Ishikawa (cell line): ENCODE measurements around the gene PCDHGA6.

Experiments used
- CEBPB ChIP-seq: IDR thresholded peaks from 2 replicates; pipeline ENCODE4 v1.6.1; 2012
- CREB1 ChIP-seq: IDR thresholded peaks from 2 replicates; pipeline ENCODE4 v1.6.1; 2012; ENCODE audit warnings: low read depth
- EGR1 ChIP-seq: IDR thresholded peaks from 2 replicates; pipeline ENCODE4 v1.6.1; 2012
- EP300 ChIP-seq: IDR thresholded peaks from 2 replicates; pipeline ENCODE4 v1.6.1; 2012; ENCODE audit warnings: borderline replicate concordance
- FOXM1 ChIP-seq: IDR thresholded peaks from 2 replicates; pipeline ENCODE4 v1.6.1; 2012; ENCODE audit warnings: low read depth, borderline replicate concordance
- NFIC ChIP-seq: IDR thresholded peaks from 2 replicates; pipeline ENCODE4 v1.6.1; 2012
- RAD21 ChIP-seq: IDR thresholded peaks from 2 replicates; pipeline ENCODE4 v1.6.1; 2012; ENCODE audit warnings: low read depth
- TAF1 ChIP-seq: IDR thresholded peaks from 2 replicates; pipeline ENCODE4 v1.6.1; 2012; ENCODE audit warnings: low read depth, mild to moderate bottlenecking
- TCF12 ChIP-seq: IDR thresholded peaks from 2 replicates; pipeline ENCODE4 v1.6.1; 2012; ENCODE audit warnings: low read depth
- TEAD4 ChIP-seq: IDR thresholded peaks from 2 replicates; pipeline ENCODE4 v1.6.1; 2012
- USF1 ChIP-seq: IDR thresholded peaks from 2 replicates; pipeline ENCODE4 v1.6.1; 2012
- YY1 ChIP-seq: IDR thresholded peaks from 2 replicates; pipeline ENCODE4 v1.6.1; 2012; ENCODE audit warnings: low read depth
- ZBTB7A ChIP-seq: IDR thresholded peaks from 2 replicates; pipeline ENCODE4 v1.6.1; 2012; ENCODE audit warnings: low read depth
- TF ChIP-seq, protein P1 (sequence below): IDR thresholded peaks from 2 replicates; pipeline ENCODE4 v1.6.1; 2012
- TF ChIP-seq, protein P2 (sequence below): IDR thresholded peaks from 2 replicates; pipeline ENCODE4 v1.6.1; 2012; ENCODE audit warnings: low read depth, mild to moderate bottlenecking

The PCDHGA6 gene

GRCh38 chr5:141343242-141343952, 30.3 kb upstream of the PCDHGA6 start, which contains the start of gene PCDHGA3:
Gene PCDHGA3 (plus strand): TSS chr5:141343829. CDS start chr5:141344034, 205 bp downstream.
- no peak for TF ChIP-seq NFIC
- no peak for TF ChIP-seq EP300
- no peak for TF ChIP-seq TAF1

DNA sequence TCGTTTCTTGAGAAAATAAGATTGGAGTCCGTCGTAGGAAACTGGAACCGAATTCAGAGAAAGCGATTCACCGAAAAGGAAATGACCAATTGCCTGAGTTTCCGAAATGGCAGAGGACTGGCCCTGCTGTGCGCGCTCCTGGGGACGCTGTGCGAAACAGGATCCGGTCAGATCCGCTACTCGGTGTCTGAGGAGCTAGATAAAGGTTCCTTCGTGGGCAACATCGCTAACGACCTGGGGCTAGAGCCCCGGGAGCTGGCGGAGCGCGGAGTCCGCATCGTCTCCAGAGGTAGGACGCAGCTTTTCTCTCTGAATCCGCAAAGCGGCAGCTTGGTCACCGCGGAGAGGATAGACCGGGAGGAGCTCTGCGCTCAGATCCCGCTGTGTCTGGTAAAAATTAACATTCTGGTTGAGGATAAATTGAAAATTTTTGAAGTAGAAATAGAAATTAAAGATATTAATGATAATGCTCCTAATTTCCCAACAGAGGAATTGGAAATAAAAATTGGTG, 29.7 kb upstream of the PCDHGA6 start:
- TF ChIP-seq YY1 (no peak), FOXM1 (no peak), TEAD4 (no peak), USF1 (no peak), EP300 (no peak), RAD21 (no peak), EGR1 (no peak), CEBPB (no peak), TCF12 (no peak), NFIC (no peak), CREB1 (no peak), TAF1 (no peak), ZBTB7A (no peak)
- TF ChIP-seq, protein P1, sequence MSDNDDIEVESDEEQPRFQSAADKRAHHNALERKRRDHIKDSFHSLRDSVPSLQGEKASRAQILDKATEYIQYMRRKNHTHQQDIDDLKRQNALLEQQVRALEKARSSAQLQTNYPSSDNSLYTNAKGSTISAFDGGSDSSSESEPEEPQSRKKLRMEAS = no peak
- TF ChIP-seq, protein P2, sequence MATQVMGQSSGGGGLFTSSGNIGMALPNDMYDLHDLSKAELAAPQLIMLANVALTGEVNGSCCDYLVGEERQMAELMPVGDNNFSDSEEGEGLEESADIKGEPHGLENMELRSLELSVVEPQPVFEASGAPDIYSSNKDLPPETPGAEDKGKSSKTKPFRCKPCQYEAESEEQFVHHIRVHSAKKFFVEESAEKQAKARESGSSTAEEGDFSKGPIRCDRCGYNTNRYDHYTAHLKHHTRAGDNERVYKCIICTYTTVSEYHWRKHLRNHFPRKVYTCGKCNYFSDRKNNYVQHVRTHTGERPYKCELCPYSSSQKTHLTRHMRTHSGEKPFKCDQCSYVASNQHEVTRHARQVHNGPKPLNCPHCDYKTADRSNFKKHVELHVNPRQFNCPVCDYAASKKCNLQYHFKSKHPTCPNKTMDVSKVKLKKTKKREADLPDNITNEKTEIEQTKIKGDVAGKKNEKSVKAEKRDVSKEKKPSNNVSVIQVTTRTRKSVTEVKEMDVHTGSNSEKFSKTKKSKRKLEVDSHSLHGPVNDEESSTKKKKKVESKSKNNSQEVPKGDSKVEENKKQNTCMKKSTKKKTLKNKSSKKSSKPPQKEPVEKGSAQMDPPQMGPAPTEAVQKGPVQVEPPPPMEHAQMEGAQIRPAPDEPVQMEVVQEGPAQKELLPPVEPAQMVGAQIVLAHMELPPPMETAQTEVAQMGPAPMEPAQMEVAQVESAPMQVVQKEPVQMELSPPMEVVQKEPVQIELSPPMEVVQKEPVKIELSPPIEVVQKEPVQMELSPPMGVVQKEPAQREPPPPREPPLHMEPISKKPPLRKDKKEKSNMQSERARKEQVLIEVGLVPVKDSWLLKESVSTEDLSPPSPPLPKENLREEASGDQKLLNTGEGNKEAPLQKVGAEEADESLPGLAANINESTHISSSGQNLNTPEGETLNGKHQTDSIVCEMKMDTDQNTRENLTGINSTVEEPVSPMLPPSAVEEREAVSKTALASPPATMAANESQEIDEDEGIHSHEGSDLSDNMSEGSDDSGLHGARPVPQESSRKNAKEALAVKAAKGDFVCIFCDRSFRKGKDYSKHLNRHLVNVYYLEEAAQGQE = no peak

DNA sequence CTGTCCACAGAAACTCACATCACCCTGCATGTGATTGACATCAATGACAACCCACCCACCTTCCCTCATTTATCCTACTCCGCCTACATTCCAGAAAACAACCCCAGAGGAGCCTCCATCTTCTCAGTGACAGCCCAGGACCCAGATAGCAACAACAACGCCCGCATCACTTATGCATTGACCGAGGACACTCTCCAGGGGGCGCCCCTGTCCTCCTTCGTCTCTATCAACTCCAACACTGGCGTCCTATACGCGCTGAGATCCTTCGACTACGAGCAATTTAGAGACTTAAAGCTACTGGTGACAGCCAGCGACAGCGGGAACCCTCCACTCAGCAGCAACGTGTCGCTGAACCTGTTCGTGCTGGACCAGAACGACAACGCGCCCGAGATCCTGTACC, 28.4 kb upstream of the PCDHGA6 start:
- TF ChIP-seq TAF1 (no peak), TCF12 (no peak), FOXM1 (no peak), USF1 (no peak), CREB1 (no peak), NFIC (no peak), EP300 (no peak), RAD21 (no peak), TEAD4 (no peak), YY1 (no peak), ZBTB7A (no peak), CEBPB (no peak), EGR1 (no peak)
- TF ChIP-seq, protein P2 = no peak
- TF ChIP-seq, protein P1 = no peak

DNA sequence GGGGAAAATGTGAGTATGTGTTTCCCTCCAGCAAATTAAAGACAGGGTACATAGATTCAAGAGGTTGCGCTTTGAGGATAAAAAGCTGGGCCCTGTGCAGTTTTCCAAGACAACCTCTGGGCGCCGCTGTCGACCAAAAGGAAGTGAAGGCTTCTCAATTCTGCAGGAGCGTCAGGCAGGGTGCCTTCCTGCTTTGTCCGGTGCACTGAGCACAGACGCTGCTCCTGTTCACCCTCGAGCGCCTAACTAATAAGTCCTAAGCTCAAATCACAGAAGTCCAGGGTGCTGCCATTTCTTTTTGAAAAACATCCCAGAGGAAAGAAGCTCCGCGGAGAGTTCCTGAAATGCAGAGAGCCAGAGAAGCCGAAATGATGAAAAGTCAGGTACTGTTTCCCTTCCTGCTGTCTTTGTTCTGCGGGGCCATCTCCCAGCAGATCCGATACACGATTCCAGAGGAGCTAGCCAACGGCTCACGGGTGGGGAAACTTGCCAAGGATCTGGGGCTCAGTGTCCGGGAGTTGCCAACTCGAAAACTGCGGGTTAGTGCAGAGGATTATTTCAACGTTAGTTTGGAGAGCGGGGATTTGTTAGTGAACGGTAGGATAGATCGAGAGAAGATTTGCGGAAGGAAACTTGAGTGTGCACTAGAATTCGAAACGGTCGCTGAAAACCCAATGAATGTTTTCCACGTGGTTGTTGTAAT, 23.6 kb upstream of the PCDHGA6 start, which contains the start of gene PCDHGB1:
PCDHGB1 (plus strand) TSS at position 183 of the 703 bp plus-strand sequence; CDS start at position 345, 162 bp downstream.
- TF ChIP-seq RAD21 = peak; percentile 49
- TF ChIP-seq NFIC = no peak

DNA sequence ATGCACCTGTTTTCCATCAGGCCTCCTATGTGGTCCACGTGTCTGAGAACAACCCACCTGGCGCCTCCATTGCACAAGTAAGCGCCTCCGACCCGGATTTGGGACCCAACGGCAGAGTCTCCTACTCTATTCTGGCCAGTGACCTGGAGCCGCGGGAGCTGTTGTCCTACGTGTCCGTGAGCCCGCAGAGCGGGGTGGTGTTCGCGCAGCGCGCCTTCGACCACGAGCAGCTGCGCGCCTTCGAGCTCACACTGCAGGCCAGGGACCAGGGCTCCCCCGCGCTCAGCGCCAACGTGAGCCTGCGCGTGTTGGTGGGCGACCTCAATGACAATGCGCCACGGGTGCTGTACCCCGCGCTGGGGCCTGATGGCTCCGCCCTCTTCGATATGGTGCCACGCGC, 22.1 kb upstream of the PCDHGA6 start:
- TF ChIP-seq EGR1 = no peak
- TF ChIP-seq, protein P1 = no peak
- TF ChIP-seq CREB1 = no peak
- TF ChIP-seq USF1 = no peak
- TF ChIP-seq ZBTB7A = no peak
- no peak for TF ChIP-seq YY1
- TF ChIP-seq CEBPB = no peak
